AML-193 (cell line): Measurements from ENCODE around the gene DISP3.
"Not testable (repeated sequence)": the region's sequence is repeated elsewhere in the genome, so short reads cannot be mapped to it uniquely, and the experiment has no call there.

ENCODE experiments used
- DNase-seq, 2 experiments: peaks; one replicate each; lab custom pipeline; 2025; lab: John Stamatoyannopoulos, UW

The DISP3 gene

GRCh38 chr1:11576109-11576875 is 97.3 kb downstream of the DISP3 start:
- DNase-seq: no peak

- DNase-seq: no peak
Measured at GRCh38 chr1:11578004-11578403, 99.0 kb downstream of the DISP3 start.

- no peak for DNase-seq
Measured at GRCh38 chr1:11579506-11579905, 100.6 kb downstream of the DISP3 start.

GRCh38 chr1:11580049-11580448 is 101.1 kb downstream of the DISP3 start:
- DNase-seq: not testable (repeated sequence)

GRCh38 chr1:11581445-11581991 is 102.6 kb downstream of the DISP3 start:
- DNase-seq: no peak

- no peak for DNase-seq
Measured at GRCh38 chr1:11585389-11585788, 106.4 kb downstream of the DISP3 start.
